H1 (cell line): ENCODE results near the gene CCDC12. TPM values are rescaled to one million over a fixed set of nuclear protein-coding genes. Genes with fewer than 3 reads are reported as not detected.

Experiments
- CTCF ChIA-PET: fragments of 300-600 bp; sonication (Branson Sonifier 250); formaldehyde crosslinking; loops from one replicate; lab custom pipeline; 2021; ENCODE audit not compliant: partially characterized antibody; lab: Charles Lee
- POLR2A ChIA-PET: fragments of 300-600 bp; sonication (Branson Sonifier 250); formaldehyde crosslinking; loops from one replicate; lab custom pipeline; 2021; ENCODE audit warnings: inconsistent platforms; ENCODE audit not compliant: partially characterized antibody; lab: Charles Lee
- DNase-seq, 2 experiments: peaks; one replicate each; pipeline versions ENCODE4 v3.0.0 to v3.0.0-alpha.2; 2010 to 2022; ENCODE audit warnings: low spot score in 2 of 2, low read depth in 1 of 2, mixed read lengths in 1 of 2
- FAIRE-seq: peaks from 2 replicates; lab custom pipeline; 2011; peaks lifted over from hg19 to GRCh38; lab: Jason Lieb, UNC
- H2AFZ ChIP-seq: 2 replicates; pipeline ENCODE4 v1.8.1; 2012; ENCODE audit warnings: low read length, inconsistent platforms
- H2AK5ac ChIP-seq: 2 replicates; pipeline ENCODE4 v1.6.1; 2013; ENCODE audit warnings: low read depth, low read length
- H2BK120ac ChIP-seq: replicated peaks from 2 replicates; pipeline ENCODE3; 2013; ENCODE audit warnings: low read depth, low read length, inconsistent platforms
- H2BK12ac ChIP-seq: 2 replicates; pipeline ENCODE4 v1.6.1; 2013; ENCODE audit warnings: low read depth, low read length
- H2BK15ac ChIP-seq: 2 replicates; pipeline ENCODE4 v1.6.1; 2013; ENCODE audit warnings: low read length
- H2BK20ac ChIP-seq: 2 replicates; pipeline ENCODE4 v1.6.1; 2013; ENCODE audit warnings: low read length
- H2BK5ac ChIP-seq: 2 replicates; pipeline ENCODE4 v1.6.1; 2013; ENCODE audit warnings: low read depth, low read length
- H3K14ac ChIP-seq: 2 replicates; pipeline ENCODE4 v1.6.1; 2013; ENCODE audit warnings: inconsistent platforms; ENCODE audit not compliant: insufficient read length
- H3K18ac ChIP-seq: 2 replicates; pipeline ENCODE4 v1.6.1; 2013; ENCODE audit warnings: low read length; ENCODE audit errors: extremely low read depth
- H3K23ac ChIP-seq: 2 replicates; pipeline ENCODE4 v1.6.1; 2013; ENCODE audit warnings: inconsistent platforms; ENCODE audit not compliant: insufficient read length
- H3K23me2 ChIP-seq: 2 replicates; pipeline ENCODE4 v1.6.1; 2013; ENCODE audit warnings: low read depth, low read length
- H3K27ac ChIP-seq: 2 replicates; pipeline ENCODE4 v1.6.1; 2011; ENCODE audit warnings: low read depth, low read length, inconsistent platforms
- H3K27me3 ChIP-seq, 4 experiments: replicated peaks in 1 of 4; 1 replicate in 1 of 4; 2 replicates in 3 of 4; pipeline versions ENCODE4 v1.6.1 to v1.8.1; 2011 to 2013; ENCODE audit warnings: low read length in 3 of 4, mild to moderate bottlenecking in 3 of 4, inconsistent platforms in 2 of 4, mixed read lengths in 2 of 4, moderate library complexity in 1 of 4; ENCODE audit not compliant: control insufficient read depth in 3 of 4, insufficient read depth in 3 of 4; ENCODE audit errors: extremely low read depth in 1 of 4
- H3K36me3 ChIP-seq, 4 experiments: 2 replicates each; pipeline versions ENCODE4 v1.6.1 to v1.8.1; 2011 to 2013; ENCODE audit warnings: mild to moderate bottlenecking in 4 of 4, low read length in 3 of 4, moderate library complexity in 2 of 4, control low read depth in 1 of 4, inconsistent platforms in 1 of 4; ENCODE audit not compliant: insufficient read depth in 4 of 4, control insufficient read depth in 2 of 4
- H3K4ac ChIP-seq: replicated peaks from 2 replicates; pipeline ENCODE3; 2013; ENCODE audit warnings: low read length, low read depth, mixed read lengths, inconsistent platforms; ENCODE audit not compliant: insufficient read length
- H3K4me1 ChIP-seq, 4 experiments: replicated peaks in 1 of 4; 1 replicate in 1 of 4; 2 replicates in 3 of 4; pipeline versions ENCODE4 v1.6.1 to v1.8.1; 2011 to 2013; ENCODE audit warnings: low read length in 3 of 4, inconsistent platforms in 2 of 4, mixed read lengths in 1 of 4; ENCODE audit not compliant: insufficient read depth in 4 of 4, control insufficient read depth in 3 of 4
- H3K4me2 ChIP-seq, 2 experiments: 2 replicates each; pipeline versions ENCODE4 v1.6.1 to v1.8.1; 2011 to 2013; ENCODE audit warnings: low read depth in 2 of 2, low read length in 2 of 2, control low read depth in 1 of 2, inconsistent platforms in 1 of 2, mild to moderate bottlenecking in 1 of 2; ENCODE audit not compliant: insufficient read depth in 1 of 2
- H3K4me3 ChIP-seq, 4 experiments: fragments of 200-600, 300-600 bp in 1 of 4; sonication (generic), shearing (Covaris generic), sonication (Bioruptor Twin) in 1 of 4; 2 replicates each; pipeline versions ENCODE4 v1.5.1 to v1.8.1; 2011 to 2016; ENCODE audit warnings: low read length in 4 of 4, low read depth in 3 of 4, control low read depth in 2 of 4, inconsistent platforms in 2 of 4, mild to moderate bottlenecking in 2 of 4, mixed read lengths in 1 of 4, moderate library complexity in 1 of 4; ENCODE audit not compliant: insufficient read depth in 2 of 4; ENCODE audit errors: extremely low read depth in 1 of 4
- H3K56ac ChIP-seq: replicated peaks from 2 replicates; pipeline ENCODE3; 2013; ENCODE audit warnings: low read depth, mild to moderate bottlenecking, mixed read lengths, low read length, inconsistent platforms; ENCODE audit not compliant: insufficient read length
- H3K79me1 ChIP-seq: 2 replicates; pipeline ENCODE4 v1.6.1; 2013; ENCODE audit warnings: low read depth, low read length, control low read depth
- H3K79me2 ChIP-seq, 2 experiments: 2 replicates each; pipeline versions ENCODE4 v1.6.1 to v1.8.1; 2012 to 2013; ENCODE audit warnings: low read length in 2 of 2, mild to moderate bottlenecking in 2 of 2, inconsistent platforms in 1 of 2; ENCODE audit not compliant: insufficient read depth in 2 of 2, control insufficient read depth in 1 of 2
- H3K9ac ChIP-seq, 4 experiments: replicated peaks in 1 of 4; 1 replicate in 1 of 4; 2 replicates in 3 of 4; pipeline versions ENCODE4 v1.6.1 to v1.8.1; 2011 to 2013; ENCODE audit warnings: low read depth in 3 of 4, low read length in 3 of 4, control low read depth in 2 of 4, mild to moderate bottlenecking in 2 of 4, moderate library complexity in 2 of 4, inconsistent platforms in 1 of 4; ENCODE audit errors: extremely low read depth in 1 of 4
- H3K9me3 ChIP-seq, 2 experiments: 2 replicates each; pipeline versions ENCODE4 v1.6.1 to v1.8.1; 2012 to 2013; ENCODE audit warnings: mild to moderate bottlenecking in 2 of 2, moderate library complexity in 2 of 2, control low read depth in 1 of 2, inconsistent platforms in 1 of 2, low read depth in 1 of 2, low read length in 1 of 2, mixed read lengths in 1 of 2; ENCODE audit not compliant: insufficient read depth in 2 of 2
- H4K20me1 ChIP-seq, 2 experiments: replicated peaks in 1 of 2; 2 replicates each; pipeline versions ENCODE3 to v1.8.1; 2011 to 2013; ENCODE audit warnings: inconsistent platforms in 2 of 2, low read length in 2 of 2, mild to moderate bottlenecking in 1 of 2; ENCODE audit not compliant: insufficient read depth in 2 of 2, control insufficient read depth in 1 of 2
- H4K5ac ChIP-seq: 2 replicates; pipeline ENCODE4 v1.6.1; 2013; ENCODE audit warnings: low read length, low read depth, mixed read lengths, inconsistent platforms; ENCODE audit not compliant: insufficient read length
- H4K8ac ChIP-seq: 2 replicates; pipeline ENCODE4 v1.8.0; 2013; ENCODE audit warnings: mild to moderate bottlenecking, moderate library complexity, low read length, inconsistent platforms; ENCODE audit not compliant: insufficient read depth; ENCODE audit errors: extremely low read depth
- H4K91ac ChIP-seq: replicated peaks from 2 replicates; pipeline ENCODE3; 2013; ENCODE audit warnings: low read length, mixed read lengths, inconsistent platforms; ENCODE audit not compliant: insufficient read length
- CREB1 ChIP-seq: IDR thresholded peaks from 2 replicates; pipeline ENCODE4 v1.6.1; 2012; ENCODE audit warnings: inconsistent platforms
- E2F6 ChIP-seq: IDR thresholded peaks from 2 replicates; pipeline ENCODE4 v1.6.1; 2012; ENCODE audit warnings: inconsistent platforms
- HDAC2 ChIP-seq, 2 experiments: fragments of 300-600 bp in 1 of 2; sonication (generic) in 1 of 2; IDR thresholded peaks; 2 replicates each; pipeline ENCODE4 v1.6.1; 2011 to 2012; ENCODE audit warnings: low read depth in 2 of 2, low read length in 2 of 2, mild to moderate bottlenecking in 2 of 2, moderate library complexity in 2 of 2, borderline replicate concordance in 1 of 2, inconsistent platforms in 1 of 2
- KDM1A ChIP-seq: fragments of 200-600, 300-600 bp; sonication (generic); IDR thresholded peaks from 2 replicates; pipeline ENCODE4 v1.7.1; 2016; ENCODE audit warnings: mild to moderate bottlenecking, low read length, borderline replicate concordance
- MAX ChIP-seq: IDR thresholded peaks from 2 replicates; pipeline ENCODE4 v1.6.1; 2012; ENCODE audit warnings: inconsistent platforms
- PHF8 ChIP-seq: fragments of 200-600 bp; sonication (generic); conservative IDR thresholded peaks from 2 replicates; pipeline ENCODE4 v1.7.1; 2012; ENCODE audit warnings: low read depth, mild to moderate bottlenecking, inconsistent platforms, low read length, moderate library complexity
- POLR2AphosphoS5 ChIP-seq: IDR thresholded peaks from 2 replicates; pipeline ENCODE4 v1.6.1; 2011; ENCODE audit warnings: low read depth, low read length
- RFX5 ChIP-seq: IDR thresholded peaks from 2 replicates; pipeline ENCODE4 v1.6.1; 2011; ENCODE audit warnings: low read depth, low read length, improper control_type of control experiment, borderline replicate concordance
- SP1 ChIP-seq: IDR thresholded peaks from 2 replicates; pipeline ENCODE4 v1.6.1; 2011; ENCODE audit warnings: low read depth, low read length
- SRF ChIP-seq: IDR thresholded peaks from 2 replicates; pipeline ENCODE4 v1.6.1; 2011; ENCODE audit warnings: mild to moderate bottlenecking, low read depth, low read length, moderate library complexity
- WGBS, 2 experiments: shearing (Covaris generic) in 1 of 2; methylation state at CpG; one replicate each; pipeline versions ENCODE4 v1.1.6 to v1.1.7; 2013 to 2015; ENCODE audit warnings: low lambda C conversion rate in 2 of 2, mixed read lengths in 2 of 2, inconsistent platforms in 1 of 2, low coverage in 1 of 2, missing lambda C conversion rate in 1 of 2; ENCODE audit not compliant: insufficient replicate concordance in 2 of 2, insufficient coverage in 1 of 2, insufficient read length in 1 of 2; ENCODE audit errors: extremely low coverage in 1 of 2, missing lambda C conversion rate in 1 of 2; 5-methylcytosine and 5-hydroxymethylcytosine counted together
- polyA plus RNA-seq, 7 experiments: library from polyadenylated mRNA; depleted of rRNA in 3 of 7; stranded (reverse) in 5 of 7; unstranded in 2 of 7; fragments of >200 nt in 5 of 7; fragments of 200-250 nt in 2 of 7; gene quantifications; 1 replicate in 5 of 7; 2 replicates in 1 of 7; 4 replicates in 1 of 7; pipeline versions ENCODE4 v1.2.1 to v1.2.3, GENCODE V29; 2011 to 2013; ENCODE audit warnings: missing spikeins in 2 of 7, mixed read lengths in 2 of 7
- total RNA-seq: library from RNA; stranded (reverse); fragmentation: NEBNext Ultra II Directional; extraction: Animal tissue kit (Norgen Biotek cat#: 25700); gene quantifications from 2 replicates; pipeline ENCODE4 v1.2.1, GENCODE V29; 2021
- TF ChIP-seq, protein P1 (sequence below): IDR thresholded peaks from 2 replicates; pipeline ENCODE4 v1.6.1; 2011; ENCODE audit warnings: low read length, improper control_type of control experiment

CCDC12 gene
- total and polyA plus RNA-seq, 2 of the 8 experiments (the other 6 are each of a cell fraction or from before 2014, with no cell fraction given), result 29.5 to 41.3 TPM

GRCh38 chr3:46986782-46987310 lies 10.3 kb upstream of the CCDC12 start:
- H3K79me2 ChIP-seq, result no peaks in the 10 kb centered on the region; a peak in 1 of 4 replicates
- H3K36me3 ChIP-seq, result no peaks in the 10 kb centered on the region; a peak in 1 of 8 replicates
- no peak overlapping the region for H3K14ac ChIP-seq
- no peak overlapping the region; the same call in 1 of the 2 replicates for H2BK12ac ChIP-seq
- no peaks in the 10 kb centered on the region for H3K23me2 ChIP-seq
- no peak overlapping the region for H3K4ac ChIP-seq
- no peak overlapping the region for H2AFZ ChIP-seq
- no peak overlapping the region for H4K5ac ChIP-seq
- WGBS, 2 experiments, result 92% methylated on average over 3 of the region's 3 CpGs; no CpG with 5 or more reads in 1 of the 2 experiments
- H4K91ac ChIP-seq, result no peak overlapping the region
- CTCF ChIA-PET, result interaction anchor here (0.6 to 13.0 kb wide), 7 partner anchors 16 to 120 kb away, joined by 3 to 130 read pairs (median 5); no protein-coding TSS in a partner anchor
- H3K18ac ChIP-seq, result peak overlapping the region; percentile 29; the same call in 1 of the 2 replicates
- H2BK15ac ChIP-seq, result no peak overlapping the region
- H3K4me3 ChIP-seq, result no peak overlapping the region
- H3K23ac ChIP-seq, result no peak overlapping the region
- FAIRE-seq, result no peak
- H2BK5ac ChIP-seq, result 0 out of 2 replicates have a peak overlapping the region, but pooled peaks have one; percentile 97
- H4K20me1 ChIP-seq, result peaks cover 4 to 17% of the 10 kb centered on the region in 2 experiments
- no peak overlapping the region for H3K9ac ChIP-seq
- no peak overlapping the region for H3K4me2 ChIP-seq
- no peak for DNase-seq
- no peaks in the 10 kb centered on the region for H3K79me1 ChIP-seq
- H3K9me3 ChIP-seq, result no peaks in the 10 kb centered on the region
- H2BK120ac ChIP-seq, result no peak overlapping the region
- no peak overlapping the region for H3K27ac ChIP-seq
- peaks cover 3 to 32% (median 12%) of the 10 kb centered on the region in 4 experiments for H3K4me1 ChIP-seq
- POLR2A ChIA-PET, result interaction anchor here (0.6 to 1.5 kb wide), 5 partner anchors 10 to 45 kb away, joined by 3 to 4 read pairs (median 3); partner anchors contain the start of gene CCDC12
- no peak overlapping the region for H3K56ac ChIP-seq
- H2AK5ac ChIP-seq, result no peak overlapping the region
- no peak overlapping the region for H4K8ac ChIP-seq
- H3K27me3 ChIP-seq, result peaks cover 0 to 4% (median 0%) of the 10 kb centered on the region in 4 experiments; a peak in 1 of 7 replicates
- no peak overlapping the region for H2BK20ac ChIP-seq
- no peak for TF ChIP-seq SP1
- no peak for TF ChIP-seq E2F6
- no peak for TF ChIP-seq SRF
- TF ChIP-seq KDM1A, result no peak
- no peak for TF ChIP-seq PHF8
- TF ChIP-seq RFX5, result no peak
- no peak for TF ChIP-seq CREB1
- TF ChIP-seq, protein P1, sequence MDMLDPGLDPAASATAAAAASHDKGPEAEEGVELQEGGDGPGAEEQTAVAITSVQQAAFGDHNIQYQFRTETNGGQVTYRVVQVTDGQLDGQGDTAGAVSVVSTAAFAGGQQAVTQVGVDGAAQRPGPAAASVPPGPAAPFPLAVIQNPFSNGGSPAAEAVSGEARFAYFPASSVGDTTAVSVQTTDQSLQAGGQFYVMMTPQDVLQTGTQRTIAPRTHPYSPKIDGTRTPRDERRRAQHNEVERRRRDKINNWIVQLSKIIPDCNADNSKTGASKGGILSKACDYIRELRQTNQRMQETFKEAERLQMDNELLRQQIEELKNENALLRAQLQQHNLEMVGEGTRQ, result no peak
- no peak for TF ChIP-seq HDAC2 (IDR thresholded peaks at IDR 0.05; ENCODE audit: borderline replicate concordance in 1 of 2, low read depth in 2 of 2, low read length in 2 of 2)
- no peak for TF ChIP-seq MAX
- TF ChIP-seq POLR2AphosphoS5, result no peak
